Astrocyte (in vitro differentiated cells and primary cell): Measurements from ENCODE around the gene CLEC16A. TPM values are rescaled to one million over a fixed set of nuclear protein-coding genes. Genes with fewer than 3 reads are reported as not detected.

Experiments
- DNase-seq: peaks from one replicate; pipeline ENCODE4 v3.0.0-alpha.2; 2010; ENCODE audit warnings: low read depth
- FAIRE-seq: peaks from 2 replicates; lab custom pipeline; 2011; peaks lifted over from hg19 to GRCh38; lab: Jason Lieb, UNC
- H2AFZ ChIP-seq: 2 replicates; pipeline ENCODE4 v1.6.0; 2012; ENCODE audit warnings: low read depth, low read length, inconsistent platforms
- H3K27ac ChIP-seq: 2 replicates; pipeline ENCODE4 v1.5.1; 2011; ENCODE audit warnings: low read depth, low read length, inconsistent platforms
- H3K27me3 ChIP-seq: 2 replicates; pipeline ENCODE4 v1.6.0; 2011; ENCODE audit warnings: low read length, inconsistent platforms; ENCODE audit not compliant: insufficient read depth
- H3K36me3 ChIP-seq: 2 replicates; pipeline ENCODE4 v1.5.1; 2011; ENCODE audit warnings: low read length, inconsistent platforms; ENCODE audit not compliant: insufficient read depth
- H3K4me1 ChIP-seq: 2 replicates; pipeline ENCODE4 v1.5.1; 2011; ENCODE audit warnings: low read length, inconsistent platforms; ENCODE audit not compliant: insufficient read depth
- H3K4me2 ChIP-seq: 2 replicates; pipeline ENCODE4 v1.6.0; 2012; ENCODE audit warnings: low read length, inconsistent platforms
- H3K4me3 ChIP-seq: 2 replicates; pipeline ENCODE4 v1.5.1; 2011; ENCODE audit warnings: low read depth, mild to moderate bottlenecking, low read length, inconsistent platforms; ENCODE audit not compliant: insufficient read depth
- H3K79me2 ChIP-seq: 2 replicates; pipeline ENCODE4 v1.6.0; 2012; ENCODE audit warnings: mild to moderate bottlenecking, low read length, inconsistent platforms; ENCODE audit not compliant: insufficient read depth
- H3K9ac ChIP-seq: 2 replicates; pipeline ENCODE4 v1.6.0; 2012; ENCODE audit warnings: mild to moderate bottlenecking, low read length, inconsistent platforms
- H3K9me3 ChIP-seq: 2 replicates; pipeline ENCODE4 v1.5.1; 2012; ENCODE audit warnings: low read depth, mild to moderate bottlenecking, low read length, inconsistent platforms; ENCODE audit not compliant: insufficient read depth
- H4K20me1 ChIP-seq: 2 replicates; pipeline ENCODE4 v1.6.0; 2012; ENCODE audit warnings: low read length, inconsistent platforms; ENCODE audit not compliant: insufficient read depth
- H3K27ac Mint-ChIP-seq: one replicate; pipeline ENCODE4 v1.8.0; 2021; ENCODE audit warnings: mild to moderate bottlenecking, mixed read lengths; ENCODE audit not compliant: unreplicated experiment
- H3K27me3 Mint-ChIP-seq: one replicate; pipeline ENCODE4 v1.8.0; 2021; ENCODE audit warnings: low read depth, mixed read lengths; ENCODE audit not compliant: unreplicated experiment
- H3K36me3 Mint-ChIP-seq: one replicate; pipeline ENCODE4 v1.8.0; 2021; ENCODE audit warnings: low read depth, mixed read lengths; ENCODE audit not compliant: unreplicated experiment
- H3K4me1 Mint-ChIP-seq: one replicate; pipeline ENCODE4 v1.8.0; 2021; ENCODE audit warnings: low read depth, mixed read lengths; ENCODE audit not compliant: unreplicated experiment
- H3K4me3 Mint-ChIP-seq: one replicate; pipeline ENCODE4 v1.8.0; 2021; ENCODE audit warnings: mild to moderate bottlenecking, moderate library complexity, mixed read lengths; ENCODE audit not compliant: unreplicated experiment
- H3K9me3 Mint-ChIP-seq: one replicate; pipeline ENCODE4 v1.8.0; 2021; ENCODE audit warnings: mild to moderate bottlenecking, mixed read lengths; ENCODE audit not compliant: unreplicated experiment
- CTCF ChIP-seq: IDR thresholded peaks from 2 replicates; pipeline ENCODE4 v1.5.1; 2011; ENCODE audit warnings: low read depth, mild to moderate bottlenecking, inconsistent platforms, low read length, moderate library complexity; ENCODE audit not compliant: insufficient read depth
- EZH2 ChIP-seq: IDR thresholded peaks from 2 replicates; pipeline ENCODE4 v1.6.1; 2012; ENCODE audit warnings: mild to moderate bottlenecking, low read length, inconsistent platforms; ENCODE audit not compliant: insufficient read depth
- total RNA-seq: library from RNA; stranded (reverse); gene quantifications from 2 replicates; pipeline ENCODE4 v1.2.1, GENCODE V29; 2021

The CLEC16A gene
- total RNA-seq, 1 donor from 2014 or later: 31.7 TPM

- FAIRE-seq: no peak
- Mint-ChIP-seq H3K4me3 (no peak overlapping the region), H3K27me3 (no peaks in the 10 kb centered on the region), H3K27ac (peak overlapping the region; percentile 62), H3K36me3 (peaks cover 9% of the 10 kb centered on the region), H3K4me1 (peaks cover 33% of the 10 kb centered on the region), H3K9me3 (peaks cover 3% of the 10 kb centered on the region)
- peaks cover 44% of the 10 kb centered on the region for H3K4me1 ChIP-seq
- H3K27me3 ChIP-seq: no peaks in the 10 kb centered on the region
- peak overlapping the region; percentile 31 for H3K4me2 ChIP-seq
- H3K36me3 ChIP-seq: no peaks in the 10 kb centered on the region
- no peaks in the 10 kb centered on the region for H3K9me3 ChIP-seq
- no peak for TF ChIP-seq CTCF
- no peak for TF ChIP-seq EZH2
- no peak overlapping the region for H2AFZ ChIP-seq
- no peaks in the 10 kb centered on the region for H3K79me2 ChIP-seq
- peak; percentile 41 for DNase-seq
- H3K9ac ChIP-seq: no peak overlapping the region
- no peaks in the 10 kb centered on the region for H4K20me1 ChIP-seq
- H3K4me3 ChIP-seq: no peak overlapping the region
- H3K27ac ChIP-seq: no peak overlapping the region
Measured at GRCh38 chr16:11109566-11109965, 165.2 kb downstream of the CLEC16A start.

- Histone ChIP-seq H3K79me2 (no peaks in the 10 kb centered on the region), H3K4me3 (no peak overlapping the region), H3K27ac (no peak overlapping the region), H4K20me1 (no peaks in the 10 kb centered on the region), H3K9ac (no peak overlapping the region), H3K4me1 (peaks cover 36% of the 10 kb centered on the region), H3K9me3 (no peaks in the 10 kb centered on the region), H2AFZ (no peak overlapping the region), H3K36me3 (no peaks in the 10 kb centered on the region), H3K27me3 (no peaks in the 10 kb centered on the region), H3K4me2 (no peak overlapping the region)
- Mint-ChIP-seq H3K36me3 (peaks cover 9% of the 10 kb centered on the region), H3K4me1 (peaks cover 25% of the 10 kb centered on the region), H3K27me3 (no peaks in the 10 kb centered on the region), H3K27ac (no peak overlapping the region), H3K4me3 (no peak overlapping the region), H3K9me3 (peaks cover 3% of the 10 kb centered on the region)
- no peak for TF ChIP-seq EZH2
- no peak for TF ChIP-seq CTCF
- FAIRE-seq: no peak
- DNase-seq: no peak
Measured at GRCh38 chr16:11111150-11111549, 166.8 kb downstream of the CLEC16A start.

- no peak for DNase-seq
- Histone ChIP-seq H3K79me2 (no peaks in the 10 kb centered on the region), H3K9ac (no peak overlapping the region), H3K4me3 (no peak overlapping the region), H2AFZ (no peak overlapping the region), H3K4me1 (peaks cover 36% of the 10 kb centered on the region), H3K36me3 (no peaks in the 10 kb centered on the region), H3K27me3 (no peaks in the 10 kb centered on the region), H3K27ac (no peak overlapping the region), H3K9me3 (no peaks in the 10 kb centered on the region), H3K4me2 (no peak overlapping the region), H4K20me1 (no peaks in the 10 kb centered on the region)
- H3K4me1 Mint-ChIP-seq: peaks cover 21% of the 10 kb centered on the region
- no peaks in the 10 kb centered on the region for H3K27me3 Mint-ChIP-seq
- peaks cover 11% of the 10 kb centered on the region for H3K36me3 Mint-ChIP-seq
- no peak overlapping the region for H3K27ac Mint-ChIP-seq
- TF ChIP-seq EZH2 (no peak), CTCF (no peak)
- H3K4me3 Mint-ChIP-seq: no peak overlapping the region
- no peak for FAIRE-seq
- H3K9me3 Mint-ChIP-seq: peaks cover 3% of the 10 kb centered on the region
Measured at GRCh38 chr16:11111856-11112634, 167.7 kb downstream of the CLEC16A start.
